ENCODE data around the gene IFI35. TPM values are rescaled to one million over a fixed set of nuclear protein-coding genes. Genes with fewer than 3 reads are reported as not detected.

The IFI35 gene
- total RNA-seq, 1 donor from 2014 or later: 0.79 TPM

DNA sequence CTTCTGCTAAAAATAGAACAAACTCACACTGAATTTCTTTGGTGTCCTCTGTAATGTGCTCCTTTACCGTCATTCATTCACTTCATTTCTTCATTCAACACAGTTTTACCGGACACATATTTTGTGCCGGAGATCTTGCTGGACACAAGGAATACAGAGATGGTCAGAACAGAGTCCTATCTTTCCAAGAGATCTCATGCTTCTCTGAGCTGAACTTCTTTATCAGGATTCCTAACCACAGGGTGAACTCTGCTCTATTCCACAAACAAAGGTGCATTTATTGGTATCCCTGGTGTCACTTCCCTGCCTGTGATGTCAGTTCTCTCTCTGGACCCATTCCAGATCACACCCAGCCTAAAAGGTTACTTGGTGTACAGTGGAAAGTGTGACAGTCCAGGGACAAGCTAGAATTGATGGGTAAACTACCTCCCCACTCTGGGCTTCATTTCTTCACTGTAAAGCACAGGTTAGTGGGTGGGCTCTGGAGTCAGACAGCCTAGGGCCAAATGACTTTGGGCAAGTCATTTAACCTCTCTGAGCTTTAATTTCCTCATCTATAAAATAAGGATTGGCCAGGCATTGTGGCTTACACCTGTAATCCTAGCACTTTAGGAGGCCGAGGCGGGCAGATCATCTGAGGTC is 4.2 kb downstream of the IFI35 start:
- TF ChIP-seq, protein P1, sequence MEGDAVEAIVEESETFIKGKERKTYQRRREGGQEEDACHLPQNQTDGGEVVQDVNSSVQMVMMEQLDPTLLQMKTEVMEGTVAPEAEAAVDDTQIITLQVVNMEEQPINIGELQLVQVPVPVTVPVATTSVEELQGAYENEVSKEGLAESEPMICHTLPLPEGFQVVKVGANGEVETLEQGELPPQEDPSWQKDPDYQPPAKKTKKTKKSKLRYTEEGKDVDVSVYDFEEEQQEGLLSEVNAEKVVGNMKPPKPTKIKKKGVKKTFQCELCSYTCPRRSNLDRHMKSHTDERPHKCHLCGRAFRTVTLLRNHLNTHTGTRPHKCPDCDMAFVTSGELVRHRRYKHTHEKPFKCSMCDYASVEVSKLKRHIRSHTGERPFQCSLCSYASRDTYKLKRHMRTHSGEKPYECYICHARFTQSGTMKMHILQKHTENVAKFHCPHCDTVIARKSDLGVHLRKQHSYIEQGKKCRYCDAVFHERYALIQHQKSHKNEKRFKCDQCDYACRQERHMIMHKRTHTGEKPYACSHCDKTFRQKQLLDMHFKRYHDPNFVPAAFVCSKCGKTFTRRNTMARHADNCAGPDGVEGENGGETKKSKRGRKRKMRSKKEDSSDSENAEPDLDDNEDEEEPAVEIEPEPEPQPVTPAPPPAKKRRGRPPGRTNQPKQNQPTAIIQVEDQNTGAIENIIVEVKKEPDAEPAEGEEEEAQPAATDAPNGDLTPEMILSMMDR (IDR thresholded peaks at IDR 0.05; ENCODE audit: insufficient read depth, low read length, severe bottlenecking): no peak
- peaks cover 6% of the 10 kb centered on the region for H3K36me3 ChIP-seq (ENCODE audit: control insufficient read depth, insufficient read depth, low read length)
- no peak for FAIRE-seq
- H3K4me3 ChIP-seq (ENCODE audit: low read depth, low read length): no peak overlapping the region
- H3K27me3 ChIP-seq (ENCODE audit: control insufficient read depth, insufficient read depth, low read length): no peaks in the 10 kb centered on the region
- DNase-seq (ENCODE audit: low read depth): no peak

DNA sequence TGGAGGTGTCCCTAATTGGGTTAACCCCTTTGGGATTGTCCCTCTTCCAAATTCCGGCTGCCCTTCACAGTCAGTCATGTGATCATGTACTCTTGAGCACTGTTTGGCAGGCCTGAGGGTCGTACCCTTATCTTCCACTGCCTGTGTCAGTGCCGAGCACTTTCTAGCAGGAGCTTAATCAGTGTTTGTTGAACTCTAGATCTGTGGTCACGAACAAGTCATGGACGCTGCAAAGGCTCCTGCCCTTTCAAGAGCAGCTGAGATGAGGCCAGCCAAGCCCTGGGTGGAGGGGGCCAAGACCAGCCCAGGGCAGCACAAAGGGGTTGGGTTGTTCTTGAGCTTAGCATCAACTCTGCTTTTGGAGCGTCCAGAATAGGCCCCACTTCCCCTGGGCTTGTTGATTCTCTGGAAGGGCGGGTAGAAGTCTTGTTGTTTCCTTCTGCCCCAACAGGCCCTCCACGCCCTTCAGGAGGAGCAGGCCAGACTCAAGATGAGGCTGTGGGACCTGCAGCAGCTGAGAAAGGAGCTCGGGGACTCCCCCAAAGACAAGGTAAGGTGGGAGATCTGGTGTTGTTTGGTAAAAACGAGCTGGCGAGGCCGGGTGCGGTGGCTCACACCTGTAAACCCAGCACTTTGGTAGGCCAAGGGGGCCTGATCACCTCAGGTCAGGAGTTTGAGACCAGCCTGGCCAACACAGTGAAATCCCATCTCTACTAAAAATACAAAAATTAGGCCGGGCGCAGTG is 5.3 kb downstream of the IFI35 start:
- H3K36me3 ChIP-seq (ENCODE audit: control insufficient read depth, insufficient read depth, low read length): peaks cover 11% of the 10 kb centered on the region
- no peak for DNase-seq (ENCODE audit: low read depth)
- H3K27me3 ChIP-seq (ENCODE audit: control insufficient read depth, insufficient read depth, low read length): no peaks in the 10 kb centered on the region
- H3K4me3 ChIP-seq (ENCODE audit: low read depth, low read length): no peak overlapping the region
- no peak for FAIRE-seq
- TF ChIP-seq, protein P1 (IDR thresholded peaks at IDR 0.05; ENCODE audit: insufficient read depth, low read length, severe bottlenecking): no peak

DNA sequence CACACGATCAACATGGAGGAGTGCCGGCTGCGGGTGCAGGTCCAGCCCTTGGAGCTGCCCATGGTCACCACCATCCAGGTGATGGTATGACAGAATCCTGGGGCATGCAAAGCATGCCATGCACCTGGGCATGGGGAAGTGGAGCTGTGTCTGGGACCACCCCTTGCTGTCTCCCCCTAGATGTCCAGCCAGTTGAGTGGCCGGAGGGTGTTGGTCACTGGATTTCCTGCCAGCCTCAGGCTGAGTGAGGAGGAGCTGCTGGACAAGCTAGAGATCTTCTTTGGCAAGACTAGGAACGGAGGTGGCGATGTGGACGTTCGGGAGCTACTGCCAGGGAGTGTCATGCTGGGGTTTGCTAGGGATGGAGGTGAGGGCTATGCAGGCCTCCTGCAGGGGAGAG is 6.7 kb downstream of the IFI35 start:
- Histone ChIP-seq H3K4me3 (ENCODE audit: low read depth, low read length) (no peak overlapping the region), H3K27me3 (ENCODE audit: control insufficient read depth, insufficient read depth, low read length) (no peaks in the 10 kb centered on the region), H3K36me3 (ENCODE audit: control insufficient read depth, insufficient read depth, low read length) (peaks cover 12% of the 10 kb centered on the region)
- FAIRE-seq (no peak), DNase-seq (ENCODE audit: low read depth) (no peak)
- TF ChIP-seq, protein P1 (IDR thresholded peaks at IDR 0.05; ENCODE audit: insufficient read depth, low read length, severe bottlenecking): no peak

DNA sequence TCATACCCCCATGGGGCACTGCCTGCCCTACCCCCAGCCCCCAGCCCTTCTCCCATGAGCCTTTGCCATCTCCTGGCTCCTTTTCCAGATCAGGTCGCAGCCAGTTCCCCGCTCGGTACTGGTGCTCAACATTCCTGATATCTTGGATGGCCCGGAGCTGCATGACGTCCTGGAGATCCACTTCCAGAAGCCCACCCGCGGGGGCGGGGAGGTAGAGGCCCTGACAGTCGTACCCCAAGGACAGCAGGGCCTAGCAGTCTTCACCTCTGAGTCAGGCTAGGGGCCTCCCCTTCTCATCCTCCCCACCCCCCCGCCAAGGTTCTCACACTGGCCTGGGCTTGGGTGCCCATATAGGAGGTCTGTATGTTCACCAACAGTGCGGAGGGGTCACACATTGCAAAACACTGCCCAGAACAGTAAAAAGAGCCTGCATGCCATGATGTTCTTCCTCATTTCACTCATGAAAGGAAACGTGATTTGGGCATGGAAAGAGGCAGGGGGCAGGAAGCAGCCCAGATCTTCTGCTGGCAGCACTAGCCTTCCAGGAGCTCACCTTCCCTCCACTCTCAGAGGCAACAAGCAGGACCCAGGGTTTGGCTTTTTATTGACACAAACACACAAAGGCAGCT is 7.5 kb downstream of the IFI35 start:
- Histone ChIP-seq H3K36me3 (ENCODE audit: control insufficient read depth, insufficient read depth, low read length) (peaks cover 15% of the 10 kb centered on the region), H3K4me3 (ENCODE audit: low read depth, low read length) (no peak overlapping the region), H3K27me3 (ENCODE audit: control insufficient read depth, insufficient read depth, low read length) (no peaks in the 10 kb centered on the region)
- TF ChIP-seq, protein P1 (IDR thresholded peaks at IDR 0.05; ENCODE audit: insufficient read depth, low read length, severe bottlenecking): no peak
- DNase-seq (ENCODE audit: low read depth) (no peak), FAIRE-seq (peak; percentile 47)

DNA sequence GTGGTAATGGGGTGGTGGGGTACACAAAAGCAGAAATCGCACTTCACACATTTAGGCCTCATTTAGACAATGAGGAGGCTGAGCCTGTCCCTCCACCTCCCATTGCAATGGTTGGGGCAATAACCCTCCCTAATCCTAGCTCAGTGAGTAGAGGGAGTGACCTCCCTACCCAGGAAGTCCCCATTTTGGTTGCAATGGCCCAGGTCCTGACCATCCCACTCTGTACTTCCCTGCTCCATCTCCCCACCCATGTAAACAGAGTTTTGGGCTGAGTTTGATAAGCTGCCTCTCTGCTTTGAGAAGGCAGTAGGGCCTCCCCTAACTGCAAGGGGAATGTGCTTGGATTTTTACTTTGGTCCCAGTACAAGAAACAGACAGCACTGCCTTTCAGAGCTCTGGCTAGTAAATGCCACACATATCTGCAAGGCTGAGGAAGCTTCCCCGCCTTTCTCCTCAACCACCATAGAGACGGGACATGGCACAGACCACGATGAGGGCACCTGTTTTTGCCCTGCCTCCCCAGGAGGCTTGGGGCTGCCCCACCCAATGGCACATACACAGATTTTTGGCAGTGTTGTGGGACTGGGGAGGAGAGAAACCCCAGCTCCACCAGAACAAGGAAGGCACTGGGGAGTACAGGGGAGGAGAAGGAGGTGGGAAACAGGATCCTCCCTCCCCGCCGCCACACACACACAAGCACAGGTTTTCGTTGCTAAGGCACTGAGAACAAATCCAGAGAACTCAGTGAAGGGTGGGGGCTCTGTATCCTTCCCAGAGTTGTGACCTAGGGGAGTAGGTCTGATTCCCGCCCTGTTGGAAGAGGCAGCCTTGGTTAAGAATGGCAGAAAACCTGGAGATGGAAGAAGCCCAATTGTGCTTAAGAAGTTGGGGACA is 8.3 kb downstream of the IFI35 start:
- peaks cover 18% of the 10 kb centered on the region for H3K36me3 ChIP-seq (ENCODE audit: control insufficient read depth, insufficient read depth, low read length)
- H3K27me3 ChIP-seq (ENCODE audit: control insufficient read depth, insufficient read depth, low read length): no peaks in the 10 kb centered on the region
- DNase-seq (ENCODE audit: low read depth) (no peak), FAIRE-seq (peak; percentile 55)
- no peak overlapping the region for H3K4me3 ChIP-seq (ENCODE audit: low read depth, low read length)
- TF ChIP-seq, protein P1 (IDR thresholded peaks at IDR 0.05; ENCODE audit: insufficient read depth, low read length, severe bottlenecking): no peak

All from bronchial epithelial cell (primary cell).